ENCODE measurements around the gene PAX5.

Gene PAX5

DNA sequence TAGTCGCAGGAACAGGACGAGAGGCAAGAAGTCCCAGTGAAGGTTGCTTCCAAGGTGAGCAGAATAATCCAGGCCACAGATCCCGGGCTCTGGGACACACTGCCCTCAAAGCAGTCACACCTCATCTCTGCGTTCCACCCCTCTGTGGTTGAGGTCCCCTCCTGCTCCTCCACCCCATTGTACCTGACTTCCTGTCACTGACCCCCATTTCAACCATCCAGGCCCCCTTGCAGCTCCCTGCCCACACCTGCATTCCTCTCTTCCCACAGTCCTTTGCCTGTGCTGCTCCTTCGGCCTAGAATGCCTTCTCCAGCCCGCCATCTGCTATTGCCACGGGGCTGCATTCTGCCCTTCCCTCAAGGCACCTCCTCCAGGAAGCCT is 73.5 kb downstream of the PAX5 start:
- no peak for DNase-seq (ENCODE audit: low spot score)

DNA sequence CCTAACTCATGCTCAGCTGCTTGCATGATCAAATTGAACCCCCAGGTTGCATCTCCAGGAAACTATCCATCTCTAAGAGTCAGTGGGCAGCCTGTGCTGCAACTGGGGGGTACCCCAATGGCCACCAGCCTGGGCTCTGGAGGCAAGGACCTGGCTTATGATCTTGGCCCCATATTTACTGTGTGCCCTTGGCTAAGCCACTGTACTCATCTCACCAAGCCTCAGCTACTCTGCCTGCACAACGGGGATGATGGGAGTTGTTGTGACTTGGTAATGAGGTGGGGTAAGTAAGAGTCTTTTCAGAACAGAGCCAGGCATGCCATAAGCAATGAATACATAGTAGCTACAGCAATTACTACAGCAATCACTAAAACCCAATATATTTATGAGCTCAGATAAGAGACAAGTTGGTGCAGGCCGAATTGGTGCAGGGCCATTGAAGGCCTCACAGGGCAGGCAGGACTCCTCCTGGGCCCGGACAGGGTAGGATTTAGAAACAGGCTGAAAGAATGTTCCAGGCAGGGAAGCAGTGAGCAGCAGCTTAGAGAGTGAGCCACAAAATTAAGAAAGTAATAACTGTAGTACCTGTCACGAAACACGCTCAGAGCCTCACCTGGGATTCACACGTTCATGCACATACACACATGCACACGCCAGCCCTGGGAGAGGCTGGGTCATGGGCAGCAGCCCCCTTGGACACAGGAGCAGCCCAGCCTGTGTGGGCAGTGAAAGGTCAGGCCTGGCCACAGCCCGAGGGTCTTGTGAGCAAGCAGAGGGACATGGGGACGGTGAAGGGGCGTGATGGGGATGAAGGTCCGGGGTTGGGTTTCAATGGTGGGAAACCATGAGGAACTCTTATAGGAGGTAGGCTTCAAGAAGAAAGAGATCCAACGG is 74.1 kb downstream of the PAX5 start:
- no peak for DNase-seq (ENCODE audit: low spot score)

DNA sequence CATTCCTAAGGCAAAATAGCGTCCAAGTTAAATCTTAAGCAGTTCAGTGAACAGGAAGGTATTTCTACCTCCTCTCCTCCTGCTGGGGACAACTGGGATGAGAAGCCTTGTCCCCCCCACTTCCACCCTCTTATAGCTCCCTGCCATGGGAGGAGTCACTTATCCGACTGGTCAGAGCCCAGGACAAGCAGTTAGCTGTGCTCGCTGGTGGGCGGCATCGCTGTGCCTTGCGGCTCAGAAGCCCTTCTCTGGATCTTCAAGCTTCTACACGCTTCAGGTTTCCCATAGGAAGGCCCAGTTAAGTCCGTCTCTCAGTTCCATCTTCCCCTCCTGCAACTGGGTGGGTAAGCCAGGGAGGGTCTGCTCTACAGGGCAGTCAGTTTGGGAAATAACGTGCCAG is 77.2 kb downstream of the PAX5 start:
- no peak for DNase-seq (ENCODE audit: low spot score)

DNA sequence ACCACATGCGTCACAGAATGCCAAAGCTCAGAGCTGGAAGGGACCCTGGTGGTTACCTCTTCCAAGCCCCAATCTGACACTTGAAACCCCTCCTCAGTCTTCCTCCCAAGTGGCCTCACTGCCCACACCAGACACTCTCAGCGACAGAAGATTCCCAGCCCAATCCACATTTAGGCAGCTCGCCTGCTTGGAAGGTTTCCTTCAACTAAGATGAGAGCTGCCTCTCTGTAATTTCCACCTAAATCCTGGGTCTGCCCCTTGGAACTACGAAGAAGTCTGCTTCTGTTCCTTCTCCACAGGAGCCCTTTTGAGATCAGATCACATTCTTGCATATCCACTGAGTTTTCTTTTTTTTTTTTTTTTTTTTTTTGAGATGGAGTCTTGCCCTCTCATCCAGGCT is 83.7 kb downstream of the PAX5 start:
- DNase-seq (ENCODE audit: low spot score), result no peak

DNA sequence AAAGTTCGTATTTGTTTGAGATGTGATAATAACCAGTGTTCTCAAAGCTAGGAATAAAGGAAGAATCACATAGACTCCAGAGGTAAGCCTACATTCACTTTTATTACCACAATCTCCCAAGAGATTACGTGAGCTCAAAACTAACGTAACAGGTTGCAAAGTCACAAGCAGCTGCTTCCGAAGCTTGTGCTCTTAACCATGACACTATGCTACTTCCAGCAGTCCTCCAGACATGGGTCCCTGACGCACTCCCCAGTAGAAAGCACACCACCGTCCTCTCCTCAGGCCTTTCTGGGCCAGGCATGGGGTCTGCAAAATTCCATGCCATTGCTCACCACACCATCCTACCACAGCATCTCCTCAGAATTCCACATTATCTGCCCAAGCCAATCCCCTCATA is 84.6 kb downstream of the PAX5 start:
- DNase-seq (ENCODE audit: low spot score), result no peak

DNA sequence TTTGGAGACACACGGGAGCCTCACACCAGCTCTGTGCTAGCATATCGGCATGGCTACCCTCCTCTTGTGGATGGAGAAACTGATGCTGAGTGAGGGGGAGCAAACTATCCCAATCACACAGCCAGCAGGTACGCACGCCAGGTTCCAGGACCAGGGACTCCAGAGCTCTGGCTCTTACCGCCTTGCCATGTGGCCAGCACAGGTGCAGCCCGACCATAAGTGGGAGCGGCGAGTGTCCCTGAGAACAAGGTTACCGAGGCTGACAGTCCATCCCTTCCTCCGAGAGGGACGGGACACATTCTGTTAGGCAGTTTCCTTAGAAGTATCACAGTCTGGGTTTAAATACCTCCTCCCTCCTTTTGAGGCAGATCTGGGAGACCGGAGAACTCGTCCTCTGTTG is 86.0 kb downstream of the PAX5 start:
- no peak for DNase-seq (ENCODE audit: low spot score)

DNA sequence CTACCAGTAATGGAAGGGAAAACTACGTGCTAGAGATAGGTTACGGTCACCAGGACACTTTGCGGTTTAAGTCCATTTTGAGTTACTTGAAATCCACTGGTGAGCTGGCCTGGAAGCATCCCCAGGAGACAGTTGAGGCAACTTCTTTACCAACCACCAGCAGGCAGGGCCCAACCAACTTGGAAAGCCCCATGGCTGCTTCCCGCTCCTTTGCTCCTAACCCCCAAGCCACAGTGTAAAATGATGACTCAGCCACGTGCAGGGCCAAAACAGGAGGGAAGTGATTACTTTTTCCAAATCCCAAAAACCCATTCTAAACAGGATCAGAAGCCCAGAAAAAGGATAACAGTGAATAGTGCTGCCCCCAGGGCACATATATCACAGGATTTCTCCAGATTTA is 87.4 kb downstream of the PAX5 start:
- no peak for DNase-seq (ENCODE audit: low spot score)

DNA sequence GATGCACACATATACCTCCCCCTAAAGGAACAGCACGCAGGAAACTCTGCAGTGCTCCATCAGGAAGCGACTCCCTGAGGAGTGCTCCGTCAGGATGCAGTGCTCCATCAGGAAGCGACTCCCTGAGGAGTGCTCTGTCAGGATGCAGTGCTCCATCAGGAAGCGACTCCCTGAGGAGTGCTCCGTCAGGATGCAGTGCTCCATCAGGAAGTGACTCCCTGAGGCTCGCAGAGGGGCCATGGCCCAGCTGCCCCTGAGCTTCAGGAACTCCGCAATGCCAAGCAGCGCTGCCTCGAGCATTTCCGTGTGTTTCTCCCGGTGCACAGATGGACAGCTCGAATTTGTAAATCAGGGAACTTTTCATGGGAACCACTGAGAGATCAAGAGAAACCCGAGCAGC is 88.1 kb downstream of the PAX5 start:
- DNase-seq (ENCODE audit: low spot score), result no peak

DNA sequence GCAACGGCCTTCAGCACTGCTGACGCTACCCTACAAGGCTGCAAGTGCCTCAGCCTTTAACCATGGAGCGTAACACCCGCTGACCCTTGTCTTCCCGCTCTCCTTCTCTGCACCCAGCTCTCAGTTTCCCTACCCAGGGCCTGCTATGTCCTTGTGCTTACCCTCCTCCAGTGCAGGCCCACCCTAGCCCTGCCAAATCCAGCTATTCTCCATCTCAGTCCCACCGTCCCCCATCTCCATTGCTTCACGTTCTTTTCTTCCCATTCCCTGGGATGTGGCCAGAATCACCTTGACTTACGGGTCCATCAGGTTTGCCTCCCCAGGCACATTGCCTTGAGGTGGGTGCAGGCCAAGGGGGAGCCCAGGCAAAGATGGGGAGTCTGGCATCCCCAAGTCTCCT is 91.2 kb downstream of the PAX5 start:
- DNase-seq (ENCODE audit: low spot score), result no peak

DNA sequence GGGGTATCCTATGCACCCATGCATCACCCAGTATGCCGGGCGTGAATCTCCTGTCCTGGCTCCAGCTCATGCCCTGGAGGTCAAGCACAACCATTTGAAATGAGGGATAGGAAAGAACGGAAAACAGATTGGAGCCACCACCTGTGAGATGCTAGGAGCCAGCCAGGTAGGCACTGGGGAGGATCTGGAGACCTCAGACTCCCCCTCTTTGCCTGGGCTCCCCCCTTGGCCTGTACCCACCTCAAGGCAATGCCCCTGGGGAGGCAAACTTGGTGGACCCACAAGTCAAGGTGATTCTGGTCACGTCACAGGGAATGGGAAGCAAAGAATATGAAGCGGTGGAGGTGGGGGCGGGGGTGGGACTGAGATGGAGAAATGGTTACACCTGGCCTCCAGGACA is 92.6 kb downstream of the PAX5 start:
- no peak for DNase-seq (ENCODE audit: low spot score)

DNA sequence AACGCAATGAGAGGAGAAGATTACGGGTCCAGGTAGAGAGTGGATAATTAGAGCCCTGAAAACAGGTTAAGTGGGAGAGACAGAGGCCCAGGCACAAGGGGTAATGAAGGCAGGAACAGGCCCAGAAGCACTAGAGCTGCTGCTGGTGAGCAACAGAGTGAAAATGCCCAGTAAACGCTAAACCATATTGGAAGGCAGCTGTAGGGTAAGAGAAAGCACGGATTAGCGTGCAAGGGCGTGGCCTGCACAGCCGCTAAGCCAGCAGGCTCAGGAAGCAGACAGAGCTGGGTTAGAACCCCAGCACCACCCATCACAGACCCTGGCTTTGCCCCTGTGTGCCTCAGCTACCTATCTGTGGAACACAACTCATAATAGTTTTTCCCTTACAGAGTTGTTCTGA is 93.2 kb downstream of the PAX5 start:
- DNase-seq (ENCODE audit: low spot score), result no peak

DNA sequence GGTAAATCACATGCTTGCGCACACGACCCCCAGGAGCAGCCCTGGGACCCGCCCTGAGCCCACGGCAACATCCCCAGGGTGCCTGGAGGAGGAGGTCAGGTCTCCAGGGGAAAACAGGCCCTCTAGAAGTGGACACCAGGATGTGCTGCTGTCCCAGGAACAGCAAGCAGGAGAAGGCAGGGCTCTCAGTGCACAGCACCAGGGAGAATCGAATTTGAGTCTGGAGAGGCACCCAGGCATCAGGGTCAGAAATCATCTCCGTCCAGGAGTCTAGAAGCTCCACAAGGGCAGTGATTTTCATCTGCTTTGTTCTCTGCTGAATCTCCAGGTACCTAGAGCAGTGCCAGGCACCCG is 93.6 kb downstream of the PAX5 start:
- no peak for DNase-seq (ENCODE audit: low spot score)

DNA sequence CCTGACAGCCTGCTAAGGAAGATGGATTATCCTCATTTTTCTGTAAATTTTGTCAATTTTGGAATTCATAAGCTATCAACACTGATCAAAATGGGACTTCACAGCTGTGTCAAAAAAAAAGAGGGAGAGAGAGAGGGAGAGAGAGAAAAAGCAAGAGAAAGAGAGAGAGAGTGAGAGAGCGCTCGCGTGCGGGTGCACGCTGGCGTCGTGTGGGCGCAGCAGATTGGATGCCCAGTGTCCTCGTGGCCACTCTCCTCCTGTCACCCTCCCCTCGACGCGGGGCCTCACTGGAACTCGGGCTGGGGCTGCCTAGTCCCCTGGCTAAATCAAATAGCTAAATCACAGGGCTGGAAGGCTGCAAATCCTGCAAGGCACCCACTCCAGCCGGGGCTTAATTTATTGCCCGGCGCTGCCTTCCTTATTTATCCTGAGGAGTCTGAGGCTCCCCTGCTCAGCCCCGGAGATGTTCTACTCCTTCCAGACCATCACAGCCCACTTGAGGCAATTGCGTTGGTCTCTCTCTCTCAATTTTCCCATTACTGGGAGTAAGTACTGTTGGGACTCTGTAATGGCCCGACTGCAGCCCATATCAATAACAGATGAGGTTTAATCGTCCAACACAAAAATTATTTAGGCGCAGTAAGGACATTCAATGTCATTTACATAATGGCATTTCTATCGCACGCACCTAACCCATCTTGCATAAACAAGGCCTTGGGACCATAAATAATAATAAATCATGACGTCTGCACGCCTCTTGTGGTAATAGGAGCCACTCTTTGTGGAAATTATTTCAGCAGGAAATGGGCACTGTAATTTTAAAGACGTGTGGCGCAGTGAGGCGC is 94.2 kb downstream of the PAX5 start:
- no peak for DNase-seq (ENCODE audit: low spot score)

DNA sequence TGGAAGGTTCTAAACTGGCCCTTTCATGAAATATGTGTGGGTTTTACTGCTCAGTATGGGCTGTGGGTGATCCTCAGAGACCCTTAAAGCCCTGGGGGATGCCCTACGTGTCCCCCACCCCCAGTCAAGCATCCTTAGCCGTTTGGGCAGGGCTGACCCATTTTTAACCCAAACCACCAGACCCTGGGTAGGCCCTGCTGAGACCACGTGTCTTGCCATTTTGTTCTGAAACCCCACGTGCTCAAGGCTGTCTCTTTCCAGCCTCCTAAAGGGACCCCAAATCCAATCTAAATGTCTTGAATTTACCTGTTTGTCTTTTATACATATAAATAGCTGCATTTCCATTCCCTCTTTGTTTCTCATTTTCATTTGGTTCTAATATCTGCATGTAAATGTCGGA is 94.9 kb downstream of the PAX5 start:
- DNase-seq (ENCODE audit: low spot score), result no peak

DNA sequence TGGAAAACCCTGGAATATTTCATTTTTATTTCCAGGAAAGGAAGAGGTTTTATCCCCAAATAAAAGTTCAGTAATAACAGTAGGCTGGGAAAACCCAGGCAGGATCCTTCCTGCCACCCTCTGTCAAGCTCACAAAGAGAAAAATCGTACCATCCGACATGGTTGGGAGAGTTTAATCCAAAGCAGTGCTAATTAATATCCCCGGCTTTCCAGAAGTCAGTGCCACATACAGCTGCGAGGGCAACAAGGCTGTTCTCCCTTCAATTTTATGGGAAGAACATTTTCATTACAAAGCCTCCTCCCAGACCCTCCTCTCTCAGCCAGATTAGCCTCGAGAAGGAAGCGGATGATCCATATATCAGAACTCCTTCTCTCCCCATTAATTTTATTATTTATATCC is 95.5 kb downstream of the PAX5 start:
- DNase-seq (ENCODE audit: low spot score), result no peak

DNA sequence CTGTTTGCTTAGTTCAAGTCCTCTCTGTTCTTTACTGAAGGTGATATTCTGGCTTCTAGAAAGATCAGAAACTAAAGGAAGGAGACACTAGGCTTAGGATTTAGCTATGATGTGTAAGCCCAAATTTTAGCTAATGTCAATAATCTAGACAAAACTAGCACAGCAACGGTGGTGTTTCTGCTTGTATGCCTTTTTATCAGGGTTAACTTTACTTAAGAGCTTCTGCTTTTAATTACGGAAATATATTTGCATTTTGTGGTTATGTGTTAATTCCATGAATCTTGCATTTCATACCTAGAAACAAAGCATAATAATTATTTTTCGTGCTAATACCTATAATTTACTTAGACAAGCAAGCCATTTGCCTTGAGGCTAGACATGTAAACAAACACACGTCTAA is 96.1 kb downstream of the PAX5 start:
- DNase-seq (ENCODE audit: low spot score), result no peak

DNA sequence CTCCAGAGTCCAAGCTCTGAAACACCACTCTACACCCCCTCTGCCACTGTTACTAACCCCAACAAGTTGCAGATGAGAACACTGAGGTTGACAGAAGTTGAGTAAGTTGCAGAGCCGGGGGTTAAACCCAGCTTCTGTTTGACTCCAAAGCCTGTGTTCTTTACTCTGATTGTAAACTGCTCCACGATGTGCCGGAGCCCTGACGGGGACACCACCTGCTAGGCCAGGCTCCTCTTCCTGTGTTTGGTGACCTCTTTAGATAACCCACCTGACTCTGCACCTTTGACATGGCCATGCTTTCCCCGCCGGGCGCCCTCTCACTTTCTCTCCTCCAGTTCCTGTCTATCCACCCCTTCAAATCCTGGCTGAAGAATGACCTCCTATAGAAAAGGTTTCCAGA is 96.7 kb downstream of the PAX5 start:
- DNase-seq (ENCODE audit: low spot score), result no peak

DNA sequence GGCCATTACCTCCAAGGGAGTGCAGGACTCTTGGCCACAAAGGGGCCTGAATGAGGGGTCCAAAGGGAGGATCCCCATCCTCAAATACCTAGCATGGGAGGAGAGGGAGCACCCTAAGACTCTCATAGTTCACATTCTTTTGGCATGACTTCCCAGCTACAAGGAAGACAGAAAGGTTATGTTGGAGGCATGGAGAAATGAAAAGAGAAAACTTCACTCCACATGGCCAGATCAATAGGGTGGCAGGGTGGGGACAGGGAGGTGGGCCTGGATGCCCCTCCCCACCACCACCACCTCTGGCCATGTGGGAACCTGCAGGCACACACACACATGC is 97.6 kb downstream of the PAX5 start:
- DNase-seq (ENCODE audit: low spot score), result no peak

DNA sequence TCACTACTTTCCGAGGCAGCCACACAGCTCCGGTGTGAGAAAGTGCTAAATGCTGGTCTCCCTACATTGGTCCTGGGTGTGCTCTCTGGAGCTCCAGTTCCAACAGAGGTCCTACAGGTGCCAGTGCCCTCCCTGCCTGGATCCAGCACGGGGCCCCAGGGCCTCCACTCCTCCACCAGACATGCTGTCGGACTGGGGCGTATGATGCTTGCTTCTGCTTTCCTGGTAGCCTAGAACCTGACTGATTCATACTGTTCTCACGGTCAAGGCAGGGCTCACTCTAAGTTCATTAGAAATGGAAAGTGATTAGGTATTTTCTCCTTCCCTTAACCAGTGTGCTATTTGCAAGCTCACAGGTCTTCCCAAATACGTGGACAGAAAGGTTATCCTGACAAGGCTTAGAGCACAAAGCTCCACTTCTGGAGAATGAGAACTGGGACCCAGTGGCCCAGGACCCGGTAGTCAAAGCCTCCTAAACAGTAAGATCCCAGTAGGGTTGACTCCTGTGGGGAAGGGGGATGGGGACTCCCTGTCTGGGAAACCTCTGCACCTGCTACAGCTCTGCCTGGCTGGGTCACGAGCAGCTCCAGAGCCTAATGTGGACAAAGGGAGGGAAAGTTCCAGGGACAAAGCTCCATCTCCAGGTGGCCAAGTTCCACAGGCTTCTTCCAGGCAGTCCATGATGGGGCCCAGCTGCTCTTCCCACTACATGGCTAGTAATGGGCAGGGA is 98.1 kb downstream of the PAX5 start:
- no peak for DNase-seq (ENCODE audit: low spot score)

DNA sequence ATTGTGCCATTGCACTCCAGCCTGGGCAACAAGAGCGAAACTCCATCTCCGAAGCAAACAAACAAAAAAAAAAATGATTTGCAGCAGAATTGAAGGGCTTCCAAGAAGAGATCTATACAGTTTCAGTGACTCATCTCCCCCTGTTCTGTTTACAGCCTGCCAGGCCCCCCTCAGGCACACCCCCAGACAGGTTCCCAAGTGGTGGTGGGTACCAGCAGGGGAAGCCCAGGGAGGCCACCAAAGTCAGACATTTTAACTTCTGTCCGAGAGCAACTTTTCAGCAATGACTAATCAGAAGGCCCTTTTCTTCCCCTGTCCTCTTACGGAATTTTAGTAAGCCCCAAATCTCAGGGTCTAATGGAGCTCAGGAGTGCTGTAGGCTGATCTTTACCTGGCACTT is 98.7 kb downstream of the PAX5 start:
- no peak for DNase-seq (ENCODE audit: low spot score)

DNA sequence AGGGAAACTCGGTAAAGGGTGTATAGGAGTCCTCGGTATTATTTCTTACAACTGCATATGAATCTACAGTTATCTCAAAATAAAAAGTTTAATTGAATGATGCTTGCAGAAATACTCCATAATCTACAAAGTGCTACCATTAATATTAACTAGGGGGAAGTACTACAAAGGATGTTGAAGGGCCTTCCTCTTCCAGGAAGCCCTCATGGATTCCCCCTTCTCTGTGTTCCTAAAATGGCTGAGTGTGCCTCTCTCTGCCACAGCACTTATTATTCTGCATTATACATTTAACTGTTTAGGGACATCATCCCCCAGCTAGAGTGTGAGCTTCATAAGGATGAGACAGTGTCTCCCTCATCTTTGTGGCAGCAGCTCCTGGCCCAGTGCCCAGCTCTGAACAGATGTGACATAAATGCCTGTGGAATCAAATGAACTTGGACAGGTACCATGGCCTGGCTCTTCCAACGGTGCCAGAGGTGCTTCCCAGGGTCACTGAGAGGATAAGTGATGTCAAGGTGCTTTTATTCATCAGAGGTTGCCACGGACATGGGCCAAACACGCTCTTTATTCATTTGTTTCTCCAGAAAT is 99.5 kb downstream of the PAX5 start:
- DNase-seq (ENCODE audit: low spot score), result no peak

DNA sequence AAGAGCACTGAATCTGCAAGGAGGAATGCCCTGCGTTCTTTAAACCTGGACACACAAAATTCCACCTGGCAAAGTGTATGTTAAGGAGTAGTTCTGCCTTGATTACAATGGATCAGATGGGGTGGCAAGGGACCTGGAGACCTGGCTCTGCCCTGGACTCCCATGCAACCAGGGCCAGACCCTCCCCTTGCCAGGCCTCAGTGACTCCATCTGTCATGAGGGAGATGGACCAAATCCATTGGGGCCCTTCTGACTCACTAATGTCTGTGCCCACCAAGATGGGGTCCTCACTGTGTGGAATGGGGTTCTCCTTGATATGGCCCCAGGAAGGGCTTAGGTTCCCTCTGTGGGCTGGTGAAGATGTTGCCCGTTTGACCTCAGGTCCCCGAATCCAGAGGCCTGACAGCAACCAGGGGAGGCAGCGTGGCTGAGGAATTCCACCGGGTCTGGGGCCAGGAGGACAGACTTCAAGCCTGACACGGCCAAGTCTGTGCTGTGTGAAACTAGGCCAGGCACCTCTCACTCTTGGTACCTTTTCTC is 100.3 kb downstream of the PAX5 start:
- DNase-seq (ENCODE audit: low spot score), result no peak

Measured in CD4-positive, alpha-beta T cell treated with Interleukin-6 at 100 ng/mL for 8 hours (primary cell).